ENCODE data around the gene TDRKH. TPM values are rescaled to one million over a fixed set of nuclear protein-coding genes. Genes with fewer than 3 reads are reported as not detected.

The TDRKH gene
- 4.5 and 5.5 TPM in 2 replicates for total RNA-seq

GRCh38 chr1:151790071-151790939 lies at the start of gene TDRKH:
Gene TDRKH, minus strand, starts transcription at chr1:151790500. Its CDS starts 7,478 bp downstream, at chr1:151783022.

GRCh38 chr1:151839457-151840403 lies 49.4 kb upstream of the TDRKH start, which contains the start of gene C2CD4D:
Gene C2CD4D, minus strand, starts transcription at chr1:151839820. Its CDS starts 831 bp downstream, at chr1:151838989.

GRCh38 chr1:151831605-151832004 lies 41.3 kb upstream of the TDRKH start, which contains the start of gene RORC:
Gene RORC, minus strand, starts transcription at chr1:151831802. Its CDS starts 38 bp downstream, at chr1:151831764.

GRCh38 chr1:151805066-151805820 lies 14.9 kb upstream of the TDRKH start, which contains the start of gene LINGO4:
Gene LINGO4, minus strand, starts transcription at chr1:151805419. Its CDS starts 2,715 bp downstream, at chr1:151802704.

GRCh38 chr1:151762941-151763921 lies 27.1 kb downstream of the TDRKH start, which contains the start of gene MRPL9:
Gene MRPL9, minus strand, starts transcription at chr1:151763496. Its CDS starts 17 bp downstream, at chr1:151763479.

Other genes starting within 250 kb of the TDRKH start
- 10.1 and 10.3 TPM in 2 replicates for gene SNX27, start 178.4 kb downstream of the TDRKH start, total RNA-seq
- gene CELF3, start 73.7 kb downstream of the TDRKH start, total RNA-seq: not detected in 2 replicates
- gene RIIAD1, start 69.0 kb downstream of the TDRKH start, total RNA-seq: not detected in 2 replicates
- 90.7 and 117 TPM in 2 replicates for gene MRPL9, start 27.0 kb downstream of the TDRKH start, total RNA-seq
- not detected in 2 replicates for gene LINGO4, start 14.9 kb upstream of the TDRKH start, total RNA-seq
- gene RORC, start 41.3 kb upstream of the TDRKH start, total RNA-seq: 0.15 TPM in 1 of 2 replicates, not detected in the other
- 0.50 TPM in 1 of 2 replicates, not detected in the other for gene C2CD4D, start 49.3 kb upstream of the TDRKH start, total RNA-seq
- gene THEM5, start 63.2 kb upstream of the TDRKH start, total RNA-seq: not detected in 2 replicates
- 12.5 and 17.3 TPM in 2 replicates for gene THEM4, start 119.0 kb upstream of the TDRKH start, total RNA-seq
- gene S100A10, start 203.4 kb upstream of the TDRKH start, total RNA-seq: 179 and 260 TPM in 2 replicates
- 476 and 523 TPM in 2 replicates for gene S100A11, start 246.5 kb upstream of the TDRKH start, total RNA-seq

Measured in bronchus fibroblast of lung (primary cell).